Raji (cell line): ENCODE data around the gene PHGDH.

Experiments
- POLR2A ChIP-seq: IDR thresholded peaks from 2 replicates; pipeline ENCODE4 v1.6.1; 2011; ENCODE audit warnings: low read depth, low read length, control low read depth; ENCODE audit not compliant: insufficient read depth

The PHGDH gene

DNA sequence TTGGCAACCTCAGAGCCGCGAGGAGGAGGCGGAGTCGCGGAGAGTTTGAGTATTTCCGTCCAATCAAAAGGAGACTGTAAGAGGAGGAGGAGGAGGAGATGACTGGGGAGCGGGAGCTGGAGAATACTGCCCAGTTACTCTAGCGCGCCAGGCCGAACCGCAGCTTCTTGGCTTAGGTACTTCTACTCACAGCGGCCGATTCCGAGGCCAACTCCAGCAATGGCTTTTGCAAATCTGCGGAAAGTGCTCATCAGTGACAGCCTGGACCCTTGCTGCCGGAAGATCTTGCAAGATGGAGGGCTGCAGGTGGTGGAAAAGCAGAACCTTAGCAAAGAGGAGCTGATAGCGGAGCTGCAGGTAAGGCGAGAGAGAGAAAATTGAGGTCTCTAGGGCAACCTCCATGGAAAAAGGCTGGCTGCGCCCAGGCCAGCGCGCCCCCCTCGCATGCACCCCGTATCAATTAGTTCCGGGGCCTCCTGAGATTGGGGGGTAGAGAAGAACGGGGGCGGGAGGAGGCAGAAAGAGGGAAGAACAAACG lies at the start of gene PHGDH:
TSS of gene PHGDH (plus strand) at position 131 of the 538 bp plus-strand sequence. CDS start at position 220, 89 bp downstream.
- TF ChIP-seq POLR2A: peak; percentile 96

DNA sequence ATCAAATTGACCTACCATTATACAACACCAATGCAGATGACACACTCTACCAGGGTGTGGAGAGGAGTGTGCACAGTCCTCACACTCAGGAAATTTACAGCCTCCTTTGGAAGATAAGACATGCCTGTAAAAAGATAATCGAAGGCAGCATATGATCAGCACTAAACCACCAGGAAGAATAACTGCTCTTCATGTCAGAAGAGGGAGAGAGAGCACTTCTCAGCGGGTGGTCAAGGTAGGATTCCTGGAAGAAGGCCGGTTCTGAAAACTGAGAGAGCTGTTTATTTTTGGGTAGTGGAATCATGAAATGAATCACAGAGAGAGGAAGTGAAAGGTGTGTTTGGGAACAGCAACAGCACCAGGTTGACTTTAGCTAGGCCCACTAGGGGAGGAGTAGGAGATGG lies 49.7 kb upstream of the PHGDH start:
- no peak for TF ChIP-seq POLR2A

DNA sequence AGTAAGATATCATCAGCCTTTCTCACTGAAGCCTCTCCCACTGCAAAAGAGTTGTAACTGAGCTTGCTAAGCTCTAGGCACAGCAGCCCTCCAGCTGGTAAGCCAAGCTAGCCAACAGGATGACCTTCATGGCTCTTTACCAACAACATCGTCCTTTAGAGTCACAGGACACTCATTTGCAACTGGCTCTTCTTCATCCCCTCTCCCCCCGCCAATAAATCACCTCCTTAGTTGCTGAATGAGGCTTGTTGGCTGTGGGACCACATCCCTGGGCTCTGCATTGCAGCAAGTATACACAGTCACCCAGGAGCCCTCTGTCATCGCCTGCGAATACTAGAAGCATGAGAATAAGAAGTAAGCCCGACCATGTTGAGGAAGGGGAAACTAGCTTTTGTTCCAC lies 47.7 kb upstream of the PHGDH start:
- TF ChIP-seq POLR2A: no peak

DNA sequence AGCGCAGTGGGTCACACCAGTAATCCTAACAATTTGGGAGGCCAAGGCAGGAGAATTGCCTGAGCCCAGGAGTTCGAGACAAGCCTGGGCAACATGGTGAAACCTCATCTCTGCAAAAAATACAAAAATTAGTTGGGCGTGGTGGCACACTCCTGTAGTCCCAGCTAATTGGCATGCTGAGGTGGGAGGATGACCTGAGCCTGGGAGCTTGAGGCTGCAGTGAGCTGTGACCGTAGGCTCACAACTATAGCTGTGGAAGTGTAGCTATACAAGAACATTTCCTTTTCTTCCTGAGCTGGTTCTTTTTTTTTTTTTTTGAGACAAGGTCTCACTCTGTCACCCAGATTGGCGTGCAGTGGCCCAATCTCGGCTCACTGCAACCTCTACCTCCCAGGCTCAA lies 44.6 kb upstream of the PHGDH start:
- no peak for TF ChIP-seq POLR2A

DNA sequence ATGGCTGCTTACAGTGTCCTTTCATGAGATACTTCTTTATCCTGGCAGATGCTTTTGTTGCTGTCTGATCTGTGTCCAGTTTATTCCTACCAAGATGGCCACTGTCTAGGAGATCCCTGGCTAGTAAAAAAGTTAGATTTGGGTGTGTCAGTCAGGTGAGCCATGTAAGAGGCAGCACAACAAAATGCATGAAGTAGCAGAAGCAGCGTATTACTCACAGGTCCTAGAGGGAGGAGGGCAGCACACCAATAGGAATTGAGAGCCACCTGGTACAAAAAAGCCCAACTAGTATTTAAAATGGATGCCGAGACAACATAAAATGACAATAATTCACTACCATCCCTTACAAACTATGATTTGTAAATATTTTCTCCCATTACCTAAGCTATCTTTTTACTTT lies 40.8 kb upstream of the PHGDH start:
- no peak for TF ChIP-seq POLR2A

DNA sequence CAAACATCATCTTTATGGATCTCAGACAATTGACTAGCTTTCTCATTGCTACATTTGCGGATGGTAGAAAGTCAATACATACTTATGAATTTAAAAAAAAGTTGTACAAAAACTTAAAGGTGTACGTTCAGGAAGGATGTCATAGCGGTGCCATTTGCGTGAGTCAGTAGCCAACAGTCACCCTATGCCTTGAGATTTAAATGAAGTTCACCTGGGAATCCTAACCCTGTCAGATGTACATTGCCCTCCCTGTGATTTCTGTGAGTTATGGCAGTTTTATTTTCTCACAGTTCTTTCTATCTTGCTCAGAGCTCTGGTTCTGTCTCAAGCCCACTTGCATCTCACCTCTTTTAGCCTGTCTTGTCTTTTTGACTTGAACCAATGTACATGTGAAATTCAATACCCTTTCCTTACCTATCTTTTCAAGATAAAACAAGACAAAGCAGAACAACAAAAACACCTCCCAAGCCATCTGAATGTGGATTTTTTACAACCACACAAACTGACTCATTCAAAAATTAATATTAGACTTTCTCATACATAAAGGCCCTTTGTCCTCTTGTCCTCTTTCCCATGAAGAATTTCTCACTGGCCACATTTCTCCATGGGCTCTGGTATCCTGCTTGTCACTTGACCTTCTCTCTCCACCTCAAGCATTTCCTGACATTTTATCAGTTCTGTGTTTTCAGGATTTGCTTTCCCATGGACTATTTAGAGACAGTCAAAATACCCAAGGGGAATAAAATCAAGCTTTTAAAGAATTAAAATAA lies 38.4 kb upstream of the PHGDH start:
- TF ChIP-seq POLR2A: no peak

DNA sequence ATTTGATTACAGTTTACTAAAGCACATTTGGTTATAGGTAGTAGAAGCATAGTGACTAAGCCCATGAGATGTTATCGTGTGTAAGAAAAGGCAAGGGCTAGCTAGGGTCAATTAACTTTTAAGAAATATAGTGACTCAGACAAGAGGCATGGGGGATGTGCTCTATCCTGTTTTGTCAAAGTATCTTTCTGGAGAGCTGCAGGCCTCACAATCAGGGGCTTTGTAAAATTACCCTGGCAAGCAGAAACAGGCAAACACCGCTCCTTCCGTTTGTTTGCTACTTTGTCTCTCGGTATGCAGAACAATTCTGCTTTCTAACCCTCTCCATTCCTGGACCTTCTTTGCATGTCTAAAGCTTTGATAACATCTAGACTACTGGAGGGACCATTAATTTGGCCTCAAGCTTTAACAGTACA lies 37.6 kb upstream of the PHGDH start:
- TF ChIP-seq POLR2A: no peak

DNA sequence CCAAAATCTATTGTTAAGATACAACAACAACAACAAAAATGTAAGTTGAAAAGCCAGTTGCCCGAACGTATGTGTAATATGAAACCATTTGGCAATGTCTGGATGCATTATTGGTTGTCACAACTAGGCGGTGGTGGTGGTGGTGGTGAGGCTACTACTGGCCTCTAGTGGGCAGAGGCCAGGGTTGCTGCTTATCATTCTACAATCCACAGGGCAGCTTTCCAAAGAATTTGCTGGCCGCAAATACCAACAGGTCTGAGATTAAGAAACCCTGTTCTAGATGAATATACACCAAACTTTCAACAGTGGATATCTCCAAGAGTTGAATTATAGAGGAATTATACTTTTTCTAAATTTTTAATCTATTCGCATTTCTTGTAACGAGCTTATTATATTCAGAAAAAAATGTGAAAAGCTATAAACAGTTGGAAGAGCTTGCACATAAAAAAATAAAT lies 36.9 kb upstream of the PHGDH start:
- TF ChIP-seq POLR2A: no peak

DNA sequence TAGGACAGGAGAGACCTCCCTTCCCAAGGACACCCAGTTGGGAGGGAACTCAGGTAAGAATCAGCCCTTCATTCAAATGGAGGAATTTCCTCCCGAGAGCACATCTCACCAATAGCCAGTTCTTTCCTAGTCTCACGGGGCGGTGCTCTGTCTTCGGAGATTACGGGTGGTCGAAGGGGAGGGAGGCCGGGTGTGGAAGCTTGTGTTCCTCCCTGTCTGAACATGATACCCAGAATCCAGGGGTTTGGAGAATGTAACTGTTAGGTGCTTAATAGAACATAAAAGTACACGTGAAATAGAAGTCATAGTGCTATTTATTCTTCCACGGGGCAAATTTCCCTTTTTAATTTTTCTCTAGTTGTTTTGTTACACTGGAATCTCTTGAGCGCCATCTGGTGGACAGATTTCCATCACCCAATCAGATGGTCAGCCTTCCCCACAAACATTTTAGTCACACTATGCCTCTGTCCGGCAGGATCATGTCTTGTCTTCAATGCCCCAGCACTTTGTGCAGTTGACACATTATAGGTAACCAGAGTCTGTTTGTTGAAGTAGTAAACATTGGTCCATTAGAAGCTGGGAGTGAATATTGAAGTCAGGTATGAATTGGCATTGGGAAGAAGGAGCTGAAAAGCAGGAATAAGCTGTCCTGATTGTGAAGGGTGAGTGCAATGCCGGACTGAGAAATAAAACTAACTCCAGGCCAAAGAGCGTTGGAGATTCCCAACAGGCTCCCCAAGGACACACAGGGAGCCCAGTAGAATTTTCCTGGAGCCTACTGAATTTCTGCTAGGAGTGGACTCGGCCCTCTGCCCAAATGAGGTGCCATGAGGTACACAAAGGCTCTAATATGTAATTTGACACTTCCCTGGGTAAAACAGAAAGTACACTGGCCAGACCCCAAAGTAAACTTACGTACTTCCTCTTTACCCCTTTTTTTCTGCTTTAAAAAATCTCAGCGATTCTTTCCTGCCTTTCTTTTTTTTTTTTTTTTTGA lies 36.1 kb upstream of the PHGDH start:
- no peak for TF ChIP-seq POLR2A

DNA sequence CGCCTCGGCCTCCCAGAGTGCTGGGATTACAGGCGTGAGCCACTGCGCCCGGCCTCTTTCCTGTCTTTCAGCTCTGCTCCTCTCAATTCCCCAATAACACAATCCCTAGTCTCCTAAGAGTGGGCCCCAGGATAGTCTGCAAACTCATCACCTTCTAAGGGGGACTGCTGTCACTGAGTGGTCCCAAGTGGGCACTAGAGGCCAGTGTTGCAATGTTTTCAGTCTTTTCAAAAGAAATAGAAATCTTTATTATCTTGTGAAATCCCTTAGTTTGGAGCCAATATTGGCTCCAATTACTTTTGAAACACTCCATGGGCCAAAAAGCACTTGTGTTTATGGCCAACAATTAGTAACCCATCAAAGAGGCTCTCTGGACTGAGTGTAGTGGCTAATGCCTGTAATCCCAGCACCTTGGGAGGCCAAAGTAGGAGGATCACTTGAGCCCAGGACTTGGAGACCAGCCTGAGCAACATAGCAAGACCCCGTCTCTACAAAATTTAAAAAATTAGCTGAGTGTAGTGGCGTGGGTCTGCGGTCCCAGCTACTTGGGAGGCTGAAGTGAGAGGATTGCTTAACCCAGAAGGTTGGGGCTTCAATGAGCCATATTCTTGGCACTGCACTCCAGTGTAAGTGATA lies 35.0 kb upstream of the PHGDH start:
- TF ChIP-seq POLR2A: no peak

DNA sequence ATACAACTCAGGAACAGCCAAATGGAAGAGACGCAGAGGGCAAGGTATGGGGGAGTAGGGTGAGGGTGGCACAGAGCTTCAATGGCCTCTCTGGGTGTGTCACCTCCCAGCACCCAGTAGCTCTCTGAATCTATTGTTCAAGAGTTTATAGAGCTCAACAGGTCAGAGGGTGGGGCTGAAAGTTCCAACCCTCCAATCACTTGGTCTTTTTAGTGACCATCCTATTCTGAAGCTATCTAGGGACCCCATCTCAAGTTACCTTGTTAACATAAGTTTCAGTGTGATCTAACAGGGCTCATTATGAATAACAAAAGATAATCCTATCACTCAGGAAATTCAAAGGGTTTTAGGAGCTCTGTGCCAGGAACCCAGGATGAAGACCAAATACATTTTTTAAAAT lies 32.5 kb upstream of the PHGDH start:
- TF ChIP-seq POLR2A: no peak

DNA sequence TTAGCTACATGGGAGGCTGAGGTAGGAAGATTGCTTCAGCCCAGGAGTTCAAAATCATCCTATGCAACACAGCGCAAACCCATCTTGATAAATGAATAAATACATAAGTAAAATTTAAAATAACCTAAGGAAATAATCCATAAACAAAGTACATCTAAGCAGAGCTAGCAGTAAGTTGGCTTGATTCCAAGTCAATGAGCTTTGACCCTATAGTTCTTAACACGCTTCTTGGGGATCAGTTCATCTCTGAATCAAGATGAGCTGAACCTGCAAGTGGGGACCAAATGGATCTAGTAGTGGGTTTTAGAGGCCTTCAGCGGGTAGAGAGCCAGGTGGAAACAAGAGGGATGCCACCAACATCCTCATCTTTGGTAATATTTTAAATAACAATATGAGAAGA lies 31.5 kb upstream of the PHGDH start:
- no peak for TF ChIP-seq POLR2A

DNA sequence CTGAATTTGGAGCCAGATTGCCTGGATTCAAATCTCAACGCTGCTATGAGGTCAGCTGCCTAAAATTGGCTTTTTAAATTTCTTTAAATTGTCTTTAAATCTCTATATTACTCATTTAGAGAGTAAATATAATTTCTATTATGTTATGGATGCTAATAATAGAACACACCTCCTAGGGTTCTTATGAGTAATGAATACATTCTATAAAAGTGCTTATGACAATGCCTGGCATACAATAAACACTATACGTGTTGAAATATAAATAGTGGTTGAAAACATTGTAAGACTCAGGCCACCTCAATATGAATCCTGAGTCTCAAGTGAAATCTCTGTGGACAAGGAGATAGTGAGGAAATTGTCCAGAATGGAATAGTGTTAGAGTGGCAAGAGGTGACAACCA lies 31.0 kb upstream of the PHGDH start:
- TF ChIP-seq POLR2A: no peak

DNA sequence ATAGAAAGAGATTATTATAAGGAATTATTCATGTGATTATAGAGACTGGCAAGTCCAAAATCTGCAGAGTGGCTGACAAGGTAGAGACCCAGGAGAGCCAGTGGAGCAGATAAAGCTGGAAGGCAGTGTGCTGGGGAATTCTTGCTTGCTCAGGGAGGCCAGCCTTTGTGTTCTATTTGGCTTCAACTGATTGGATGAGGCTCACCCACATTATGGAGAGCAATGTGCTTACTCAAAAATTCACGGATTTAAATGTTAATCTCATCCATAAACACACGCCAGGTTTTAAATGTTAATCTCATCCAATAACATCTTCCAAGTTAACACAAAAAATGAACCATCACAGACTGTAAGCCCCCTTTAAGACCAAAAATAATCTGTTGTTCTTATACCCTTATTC lies 30.2 kb upstream of the PHGDH start:
- no peak for TF ChIP-seq POLR2A

DNA sequence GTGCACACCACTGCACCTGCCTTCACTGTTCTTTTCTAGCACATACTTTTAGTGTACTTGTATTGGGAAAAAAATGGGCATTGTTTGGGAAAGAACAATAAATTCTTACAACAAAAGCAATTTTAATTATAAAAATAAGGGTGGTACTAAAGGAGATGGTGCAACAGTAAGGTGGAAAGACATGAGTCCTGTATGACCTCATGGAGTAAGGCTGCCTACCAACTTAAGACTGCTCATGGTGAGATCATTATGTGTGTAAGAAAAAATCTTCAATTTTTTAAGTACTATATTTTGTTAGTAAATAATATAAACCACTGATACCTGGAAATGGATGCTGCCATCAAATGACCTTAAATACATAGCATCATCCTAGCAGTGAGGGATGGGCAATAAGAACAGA lies 29.6 kb upstream of the PHGDH start:
- TF ChIP-seq POLR2A: no peak
